ENCODE measurements around the gene PIK3R1. TPM values are rescaled to one million over a fixed set of nuclear protein-coding genes. Genes with fewer than 3 reads are reported as not detected.
A peak's percentile ranks its signal among the peaks of the same experiment; 100 is the strongest.

Gene PIK3R1
- total and polyA plus RNA-seq, 2 experiments from 2014 or later: 5.9 to 9.8 TPM

DNA sequence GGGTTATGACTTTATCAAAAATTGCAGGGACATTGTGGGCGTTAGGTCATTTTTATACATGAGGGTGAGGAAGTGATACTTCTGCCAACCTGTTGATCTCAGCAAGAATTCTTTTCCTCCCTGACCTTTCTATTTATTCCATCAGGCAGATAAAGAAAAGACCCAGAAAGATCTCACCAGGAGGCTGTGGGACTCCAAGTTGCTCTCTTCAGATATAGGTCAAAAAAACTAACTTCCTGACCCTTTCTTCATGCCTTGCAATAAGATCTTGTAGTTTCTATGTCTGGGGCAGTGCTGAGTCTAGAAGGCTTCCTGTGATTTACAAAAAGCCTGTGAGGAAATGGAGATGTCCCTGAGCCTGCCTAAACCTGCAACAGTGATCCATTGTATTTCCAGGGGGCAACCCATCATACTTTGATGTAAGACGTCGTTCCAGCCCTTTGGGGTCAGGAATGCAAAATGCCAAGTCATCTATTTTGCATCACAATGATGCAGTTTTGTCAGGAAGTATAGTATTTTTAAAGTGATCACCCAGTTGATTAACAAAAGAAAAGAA is 22.0 kb upstream of the PIK3R1 start (continued):
- TF ChIP-seq, protein P1, sequence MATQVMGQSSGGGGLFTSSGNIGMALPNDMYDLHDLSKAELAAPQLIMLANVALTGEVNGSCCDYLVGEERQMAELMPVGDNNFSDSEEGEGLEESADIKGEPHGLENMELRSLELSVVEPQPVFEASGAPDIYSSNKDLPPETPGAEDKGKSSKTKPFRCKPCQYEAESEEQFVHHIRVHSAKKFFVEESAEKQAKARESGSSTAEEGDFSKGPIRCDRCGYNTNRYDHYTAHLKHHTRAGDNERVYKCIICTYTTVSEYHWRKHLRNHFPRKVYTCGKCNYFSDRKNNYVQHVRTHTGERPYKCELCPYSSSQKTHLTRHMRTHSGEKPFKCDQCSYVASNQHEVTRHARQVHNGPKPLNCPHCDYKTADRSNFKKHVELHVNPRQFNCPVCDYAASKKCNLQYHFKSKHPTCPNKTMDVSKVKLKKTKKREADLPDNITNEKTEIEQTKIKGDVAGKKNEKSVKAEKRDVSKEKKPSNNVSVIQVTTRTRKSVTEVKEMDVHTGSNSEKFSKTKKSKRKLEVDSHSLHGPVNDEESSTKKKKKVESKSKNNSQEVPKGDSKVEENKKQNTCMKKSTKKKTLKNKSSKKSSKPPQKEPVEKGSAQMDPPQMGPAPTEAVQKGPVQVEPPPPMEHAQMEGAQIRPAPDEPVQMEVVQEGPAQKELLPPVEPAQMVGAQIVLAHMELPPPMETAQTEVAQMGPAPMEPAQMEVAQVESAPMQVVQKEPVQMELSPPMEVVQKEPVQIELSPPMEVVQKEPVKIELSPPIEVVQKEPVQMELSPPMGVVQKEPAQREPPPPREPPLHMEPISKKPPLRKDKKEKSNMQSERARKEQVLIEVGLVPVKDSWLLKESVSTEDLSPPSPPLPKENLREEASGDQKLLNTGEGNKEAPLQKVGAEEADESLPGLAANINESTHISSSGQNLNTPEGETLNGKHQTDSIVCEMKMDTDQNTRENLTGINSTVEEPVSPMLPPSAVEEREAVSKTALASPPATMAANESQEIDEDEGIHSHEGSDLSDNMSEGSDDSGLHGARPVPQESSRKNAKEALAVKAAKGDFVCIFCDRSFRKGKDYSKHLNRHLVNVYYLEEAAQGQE (IDR thresholded peaks at IDR 0.05; ENCODE audit: unreplicated experiment): no peak
- TF ChIP-seq STAT1 (IDR thresholded peaks at IDR 0.05; ENCODE audit: unreplicated experiment): no peak
- no peak for TF ChIP-seq ZNF331 (CRISPR knock-in tag; IDR thresholded peaks at IDR 0.05; ENCODE audit: low read depth)
- no peak for TF ChIP-seq ZNF114 (CRISPR knock-in tag; IDR thresholded peaks at IDR 0.05)
- peak; percentile 62; the same call in 1 of the 2 replicates for TF ChIP-seq CREB1 (CRISPR knock-in tag; IDR thresholded peaks at IDR 0.05; ENCODE audit: low read depth)
- TF ChIP-seq NANOG (IDR thresholded peaks at IDR 0.05; ENCODE audit: borderline replicate concordance): peak; percentile 95
- TF ChIP-seq, protein P2, sequence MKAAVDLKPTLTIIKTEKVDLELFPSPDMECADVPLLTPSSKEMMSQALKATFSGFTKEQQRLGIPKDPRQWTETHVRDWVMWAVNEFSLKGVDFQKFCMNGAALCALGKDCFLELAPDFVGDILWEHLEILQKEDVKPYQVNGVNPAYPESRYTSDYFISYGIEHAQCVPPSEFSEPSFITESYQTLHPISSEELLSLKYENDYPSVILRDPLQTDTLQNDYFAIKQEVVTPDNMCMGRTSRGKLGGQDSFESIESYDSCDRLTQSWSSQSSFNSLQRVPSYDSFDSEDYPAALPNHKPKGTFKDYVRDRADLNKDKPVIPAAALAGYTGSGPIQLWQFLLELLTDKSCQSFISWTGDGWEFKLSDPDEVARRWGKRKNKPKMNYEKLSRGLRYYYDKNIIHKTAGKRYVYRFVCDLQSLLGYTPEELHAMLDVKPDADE (IDR thresholded peaks at IDR 0.05): no peak
- TF ChIP-seq, protein P3, sequence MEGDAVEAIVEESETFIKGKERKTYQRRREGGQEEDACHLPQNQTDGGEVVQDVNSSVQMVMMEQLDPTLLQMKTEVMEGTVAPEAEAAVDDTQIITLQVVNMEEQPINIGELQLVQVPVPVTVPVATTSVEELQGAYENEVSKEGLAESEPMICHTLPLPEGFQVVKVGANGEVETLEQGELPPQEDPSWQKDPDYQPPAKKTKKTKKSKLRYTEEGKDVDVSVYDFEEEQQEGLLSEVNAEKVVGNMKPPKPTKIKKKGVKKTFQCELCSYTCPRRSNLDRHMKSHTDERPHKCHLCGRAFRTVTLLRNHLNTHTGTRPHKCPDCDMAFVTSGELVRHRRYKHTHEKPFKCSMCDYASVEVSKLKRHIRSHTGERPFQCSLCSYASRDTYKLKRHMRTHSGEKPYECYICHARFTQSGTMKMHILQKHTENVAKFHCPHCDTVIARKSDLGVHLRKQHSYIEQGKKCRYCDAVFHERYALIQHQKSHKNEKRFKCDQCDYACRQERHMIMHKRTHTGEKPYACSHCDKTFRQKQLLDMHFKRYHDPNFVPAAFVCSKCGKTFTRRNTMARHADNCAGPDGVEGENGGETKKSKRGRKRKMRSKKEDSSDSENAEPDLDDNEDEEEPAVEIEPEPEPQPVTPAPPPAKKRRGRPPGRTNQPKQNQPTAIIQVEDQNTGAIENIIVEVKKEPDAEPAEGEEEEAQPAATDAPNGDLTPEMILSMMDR (conservative IDR thresholded peaks at IDR 0.05; ENCODE audit: low read depth in 2 of 2): no peak
- TF ChIP-seq POLR2AphosphoS5 (IDR thresholded peaks at IDR 0.05; ENCODE audit: low read depth): no peak
- TF ChIP-seq EZH2 (IDR thresholded peaks at IDR 0.05; ENCODE audit: low read depth, unreplicated experiment): no peak
- no peak for TF ChIP-seq EZH2phosphoT487 (IDR thresholded peaks at IDR 0.05; ENCODE audit: unreplicated experiment)

DNA sequence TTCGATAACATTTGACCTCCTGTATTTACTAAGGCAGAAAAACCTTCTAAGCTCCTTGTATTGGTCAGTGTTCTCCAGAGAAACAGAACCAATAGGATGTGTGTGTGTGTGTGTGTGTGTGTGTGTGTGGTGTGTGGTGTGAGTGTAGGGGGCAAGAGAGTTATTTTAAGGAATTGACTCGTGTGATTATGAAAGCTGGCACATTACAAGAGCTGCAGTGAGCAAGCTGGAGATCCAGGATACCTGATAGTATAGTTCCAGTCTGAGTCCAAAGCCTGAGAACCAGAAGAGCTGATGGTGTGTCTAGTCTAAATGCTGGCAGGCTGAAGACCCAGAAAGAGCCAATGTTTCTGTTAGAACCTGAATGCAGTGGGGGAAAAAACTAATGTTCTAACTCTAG is 21.2 kb upstream of the PIK3R1 start:
- peak overlapping the region; percentile 81 for H3K27ac Mint-ChIP-seq

More for the DNA sequence above, 21.2 kb upstream of the PIK3R1 start:
- DNase-seq (ENCODE audit: low spot score): no peak
- peaks cover 8% of the 10 kb centered on the region; the same call in 1 of the 2 replicates for H3K9me2 ChIP-seq (ENCODE audit: insufficient read depth)
- no peak for TF ChIP-seq ZNF331 (CRISPR knock-in tag; IDR thresholded peaks at IDR 0.05; ENCODE audit: low read depth)
- TF ChIP-seq, protein P3 (conservative IDR thresholded peaks at IDR 0.05; ENCODE audit: low read depth in 2 of 2): no peak
- H3K4me3 ChIP-seq: no peak overlapping the region
- no peaks in the 10 kb centered on the region for H3K79me2 ChIP-seq (replicated peaks; ENCODE audit: insufficient read depth)
- Mint-ChIP-seq H3K4me3 (no peak overlapping the region), H3K36me3 (ENCODE audit: low read depth) (no peaks in the 10 kb centered on the region), H3K27me3 (ENCODE audit: insufficient read depth, low read depth, poor library complexity) (peaks cover 8% of the 10 kb centered on the region), H3K4me1 (peaks cover 39% of the 10 kb centered on the region), H3K9me3 (no peaks in the 10 kb centered on the region)
- no peak overlapping the region for H2AFZ ChIP-seq
- H3K4me1 ChIP-seq (ENCODE audit: insufficient read depth): peaks cover 45% of the 10 kb centered on the region
- H3K27ac ChIP-seq (ENCODE audit: low read depth): peak overlapping the region; percentile 1; the same call in 1 of the 2 replicates
- no peak for ATAC-seq
- H3K27me3 ChIP-seq (ENCODE audit: insufficient read depth): no peaks in the 10 kb centered on the region
- no peaks in the 10 kb centered on the region for H3F3A ChIP-seq (replicated peaks; ENCODE audit: low read depth)
- no peaks in the 10 kb centered on the region for H3K36me3 ChIP-seq (ENCODE audit: insufficient read depth)
- H4K20me1 ChIP-seq (replicated peaks; ENCODE audit: insufficient read depth): no peaks in the 10 kb centered on the region
- peak overlapping the region; percentile 0; the same call in 1 of the 2 replicates for H3K4me2 ChIP-seq
